B cell (primary cell): ENCODE measurements around the gene COL11A1. TPM values are rescaled to one million over a fixed set of nuclear protein-coding genes. Genes with fewer than 3 reads are reported as not detected.

Experiments
- ATAC-seq: fragments of 200-7000 bp; cut with Tn5 transposase; one replicate; pipeline ENCODE4 v1.10.0; 2021; ENCODE audit warnings: low read depth, mild to moderate bottlenecking, moderate number of reproducible peaks, moderate library complexity
- CTCF ChIA-PET: fragments of 350-600 bp; sonication (Branson Sonifier 250); formaldehyde crosslinking; loops from one replicate; lab custom pipeline; 2021; ENCODE audit warnings: antibody characterized with exemption, inconsistent platforms; lab: Charles Lee
- POLR2A ChIA-PET: fragments of 350-600 bp; sonication (Branson Sonifier 250); formaldehyde crosslinking; loops from one replicate; lab custom pipeline; 2021; ENCODE audit warnings: antibody characterized with exemption; lab: Charles Lee
- DNase-seq: peaks from one replicate; pipeline ENCODE4 v3.0.0; 2013
- H2AFZ ChIP-seq: 2 replicates; pipeline ENCODE4 v1.6.1; 2012; ENCODE audit warnings: mild to moderate bottlenecking, low read depth, low read length; ENCODE audit not compliant: insufficient read depth, poor library complexity, severe bottlenecking
- H3K27ac ChIP-seq, 2 donors: 1 replicate in 1 of 2; 2 replicates in 1 of 2; pipeline ENCODE4 v1.5.1; 2012 to 2013; ENCODE audit warnings: low read length in 2 of 2, mild to moderate bottlenecking in 2 of 2, moderate library complexity in 1 of 2
- H3K27me3 ChIP-seq, 4 experiments: fragments of 200-600 bp in 1 of 4; sonication (generic) in 1 of 4; replicated peaks in 1 of 4; 1 replicate in 2 of 4; 2 replicates in 2 of 4; pipeline versions ENCODE4 v1.6.1 to v1.7.0; 2013 to 2016; ENCODE audit warnings: low read length in 3 of 4, mild to moderate bottlenecking in 2 of 4, mixed read lengths in 1 of 4, moderate library complexity in 1 of 4; ENCODE audit not compliant: insufficient read depth in 4 of 4, control insufficient read depth in 3 of 4; ENCODE audit errors: control extremely low read depth in 1 of 4
- H3K36me3 ChIP-seq, 2 experiments: replicated peaks in 1 of 2; 1 replicate in 1 of 2; 2 replicates in 1 of 2; pipeline versions ENCODE4 v1.6.1 to v1.7.1; 2013; ENCODE audit warnings: low read length in 1 of 2; ENCODE audit not compliant: insufficient read depth in 2 of 2, control insufficient read depth in 1 of 2; ENCODE audit errors: control extremely low read depth in 1 of 2, extremely low read depth in 1 of 2
- H3K4me1 ChIP-seq, 2 donors: fragments of 200-600 bp in 1 of 2; sonication (generic) in 1 of 2; 1 replicate in 1 of 2; 2 replicates in 1 of 2; pipeline versions ENCODE4 v1.5.1 to v1.6.1; 2013 to 2017; ENCODE audit warnings: low read length in 2 of 2; ENCODE audit not compliant: control insufficient read depth in 2 of 2, insufficient read depth in 2 of 2
- H3K4me2 ChIP-seq: replicated peaks from 2 replicates; pipeline ENCODE3; 2012; ENCODE audit warnings: mild to moderate bottlenecking, low read depth, low read length; ENCODE audit not compliant: poor library complexity, severe bottlenecking
- H3K4me3 ChIP-seq, 5 experiments: fragments of 200-600 bp in 1 of 5; sonication (generic) in 1 of 5; 1 replicate in 3 of 5; 2 replicates in 2 of 5; pipeline versions ENCODE4 v1.5.1 to v1.7.0; 2011 to 2016; ENCODE audit warnings: low read length in 4 of 5, mild to moderate bottlenecking in 4 of 5, low read depth in 2 of 5, control low read depth in 1 of 5, moderate library complexity in 1 of 5; ENCODE audit not compliant: insufficient read depth in 1 of 5; ENCODE audit errors: control extremely low read depth in 1 of 5, extremely low read depth in 1 of 5
- H3K79me2 ChIP-seq: fragments of 200-600 bp; sonication (generic); one replicate; pipeline ENCODE4 v1.6.0; 2016; ENCODE audit warnings: low read length; ENCODE audit not compliant: control insufficient read depth, insufficient read depth
- H3K9ac ChIP-seq: fragments of 200-600 bp; sonication (generic); 2 replicates; pipeline ENCODE4 v1.6.1; 2017; ENCODE audit warnings: mild to moderate bottlenecking, low read length, moderate library complexity
- H3K9me3 ChIP-seq, 3 donors: one replicate each; pipeline versions ENCODE4 v1.6.1 to v1.7.1; 2013; ENCODE audit warnings: low read length in 2 of 3; ENCODE audit not compliant: control insufficient read depth in 2 of 3, insufficient read depth in 1 of 3; ENCODE audit errors: control extremely low read depth in 1 of 3
- H4K20me1 ChIP-seq: 2 replicates; pipeline ENCODE4 v1.6.0; 2012; ENCODE audit warnings: mild to moderate bottlenecking, low read length; ENCODE audit not compliant: insufficient read depth, control insufficient read depth, poor library complexity, severe bottlenecking
- H3K27ac Mint-ChIP-seq: one replicate; pipeline ENCODE4 v1.8.0; 2021; ENCODE audit warnings: mixed read lengths
- H3K27me3 Mint-ChIP-seq: one replicate; pipeline ENCODE4 v1.8.0; 2021; ENCODE audit warnings: mixed read lengths
- H3K4me1 Mint-ChIP-seq: one replicate; pipeline ENCODE4 v1.8.0; 2021; ENCODE audit warnings: mixed read lengths
- H3K4me3 Mint-ChIP-seq: one replicate; pipeline ENCODE4 v1.8.0; 2021; ENCODE audit warnings: mixed read lengths
- H3K9me3 Mint-ChIP-seq: one replicate; pipeline ENCODE4 v1.8.0; 2022; ENCODE audit warnings: mixed read lengths; ENCODE audit not compliant: insufficient read depth
- EZH2 ChIP-seq: IDR thresholded peaks from 2 replicates; pipeline ENCODE4 v1.6.1; 2012; ENCODE audit warnings: borderline replicate concordance, low read depth, mild to moderate bottlenecking, moderate library complexity, low read length; ENCODE audit not compliant: insufficient read depth, poor library complexity, severe bottlenecking
- WGBS: methylation state at CpG from one replicate; pipeline ENCODE4 v1.1.5; 2013; ENCODE audit warnings: missing lambda C conversion rate; ENCODE audit not compliant: insufficient coverage; 5-methylcytosine and 5-hydroxymethylcytosine counted together
- intact Hi-C: fragments of 100-400 bp; cut with micrococcal nuclease; formaldehyde crosslinking; loops from one replicate; pipeline ENCODE4 v1.10.0; 2022
- polyA plus RNA-seq: library from polyadenylated mRNA; depleted of rRNA; stranded (reverse); fragments of >200 nt; gene quantifications from 2 replicates; pipeline ENCODE4 v1.2.3, GENCODE V29; 2012
- total RNA-seq, 2 donors: library from RNA; stranded (reverse); fragments of 120-200 nt in 1 of 2; gene quantifications; 1 replicate in 1 of 2; 2 replicates in 1 of 2; pipeline versions ENCODE4 v1.2.3 to v1.2.4, GENCODE V29; 2013 to 2022
- TF ChIP-seq, protein P1 (sequence below): fragments of 200-600 bp; IDR thresholded peaks from one replicate; pipeline ENCODE4 v1.8.0; 2022; ENCODE audit warnings: antibody characterized with exemption, mild to moderate bottlenecking

The COL11A1 gene
- total and polyA plus RNA-seq, 2 donors (not counting 1 experiment from before 2014, with no cell fraction given), result not detected

DNA sequence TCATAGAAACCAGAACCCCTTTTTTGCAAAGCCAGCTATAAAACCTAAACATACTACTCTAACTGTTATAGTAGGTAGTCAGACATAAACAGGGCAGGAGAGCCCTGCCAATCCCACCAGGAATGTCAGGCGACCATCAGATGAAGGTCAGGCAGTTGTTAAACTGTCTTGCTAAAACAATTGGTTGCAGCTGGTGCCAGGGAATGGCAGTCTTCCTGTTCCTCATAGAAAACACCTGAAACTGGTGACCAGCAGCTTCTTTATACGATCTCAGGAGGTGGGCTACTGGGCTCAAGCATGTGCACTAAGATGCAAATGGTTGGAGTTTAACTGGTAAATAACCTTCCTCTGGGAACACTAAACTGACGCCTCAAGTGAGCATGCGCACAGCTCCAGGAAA lies 224.1 kb downstream of the COL11A1 start:
- Mint-ChIP-seq H3K27me3 (no peaks in the 10 kb centered on the region), H3K27ac (no peak overlapping the region), H3K9me3 (no peaks in the 10 kb centered on the region), H3K4me1 (no peaks in the 10 kb centered on the region), H3K4me3 (no peak overlapping the region)
- Histone ChIP-seq H3K4me3 (no peak overlapping the region), H3K9me3 (no peaks in the 10 kb centered on the region), H4K20me1 (no peaks in the 10 kb centered on the region), H3K27me3 (no peaks in the 10 kb centered on the region), H2AFZ (no peak overlapping the region), H3K4me1 (no peaks in the 10 kb centered on the region), H3K79me2 (no peaks in the 10 kb centered on the region), H3K4me2 (no peak overlapping the region), H3K27ac (no peak overlapping the region), H3K9ac (no peak overlapping the region), H3K36me3 (no peaks in the 10 kb centered on the region)
- intact Hi-C loops, result no loop called here
- DNase-seq (no peak), ATAC-seq (no peak)
- POLR2A ChIA-PET, result no interaction called here
- 96% methylated on average over 4 of the region's 4 CpGs for WGBS
- TF ChIP-seq, protein P1, sequence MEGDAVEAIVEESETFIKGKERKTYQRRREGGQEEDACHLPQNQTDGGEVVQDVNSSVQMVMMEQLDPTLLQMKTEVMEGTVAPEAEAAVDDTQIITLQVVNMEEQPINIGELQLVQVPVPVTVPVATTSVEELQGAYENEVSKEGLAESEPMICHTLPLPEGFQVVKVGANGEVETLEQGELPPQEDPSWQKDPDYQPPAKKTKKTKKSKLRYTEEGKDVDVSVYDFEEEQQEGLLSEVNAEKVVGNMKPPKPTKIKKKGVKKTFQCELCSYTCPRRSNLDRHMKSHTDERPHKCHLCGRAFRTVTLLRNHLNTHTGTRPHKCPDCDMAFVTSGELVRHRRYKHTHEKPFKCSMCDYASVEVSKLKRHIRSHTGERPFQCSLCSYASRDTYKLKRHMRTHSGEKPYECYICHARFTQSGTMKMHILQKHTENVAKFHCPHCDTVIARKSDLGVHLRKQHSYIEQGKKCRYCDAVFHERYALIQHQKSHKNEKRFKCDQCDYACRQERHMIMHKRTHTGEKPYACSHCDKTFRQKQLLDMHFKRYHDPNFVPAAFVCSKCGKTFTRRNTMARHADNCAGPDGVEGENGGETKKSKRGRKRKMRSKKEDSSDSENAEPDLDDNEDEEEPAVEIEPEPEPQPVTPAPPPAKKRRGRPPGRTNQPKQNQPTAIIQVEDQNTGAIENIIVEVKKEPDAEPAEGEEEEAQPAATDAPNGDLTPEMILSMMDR, result no peak
- CTCF ChIA-PET, result no interaction called here

DNA sequence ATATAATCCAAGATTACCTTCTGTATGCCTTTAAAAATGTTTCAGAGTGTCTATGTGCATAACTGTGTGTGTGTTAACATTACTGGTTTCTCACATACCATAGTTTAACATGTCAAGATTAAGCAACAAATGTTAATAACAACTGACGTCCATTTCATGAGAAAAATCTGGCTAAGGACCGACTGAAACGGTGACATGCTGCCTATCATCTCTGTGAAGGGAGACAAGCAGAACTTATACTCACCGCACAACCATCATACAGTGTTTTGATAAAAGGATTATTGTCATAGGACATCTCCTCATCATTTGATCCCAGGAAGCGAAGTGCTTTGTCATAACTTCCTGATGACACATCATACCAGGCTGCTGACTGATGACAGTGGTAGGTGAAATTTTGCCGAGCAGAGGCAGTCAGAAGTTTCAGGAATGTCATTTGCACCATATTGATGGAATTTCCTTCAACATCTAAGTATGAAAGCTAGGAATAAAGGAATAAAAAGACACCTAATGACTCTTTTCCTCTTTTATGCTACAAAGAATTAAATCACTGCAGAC lies 228.8 kb downstream of the COL11A1 start:
- Histone ChIP-seq H3K9ac (no peak overlapping the region), H3K79me2 (no peaks in the 10 kb centered on the region), H3K4me2 (no peak overlapping the region), H4K20me1 (no peaks in the 10 kb centered on the region), H3K27me3 (no peaks in the 10 kb centered on the region), H3K27ac (no peak overlapping the region), H3K4me3 (no peak overlapping the region), H3K36me3 (no peaks in the 10 kb centered on the region), H2AFZ (no peak overlapping the region), H3K9me3 (no peaks in the 10 kb centered on the region), H3K4me1 (no peaks in the 10 kb centered on the region)
- TF ChIP-seq, protein P1, result no peak
- TF ChIP-seq EZH2, result no peak
- no peak for DNase-seq
- ATAC-seq, result no peak
- CTCF ChIA-PET, result no interaction called here
- no peaks in the 10 kb centered on the region for H3K9me3 Mint-ChIP-seq
- H3K27me3 Mint-ChIP-seq, result no peaks in the 10 kb centered on the region
- intact Hi-C loops, result loop anchor here (5.0 kb wide), 1 partner anchor 52 kb away; no protein-coding TSS in a partner anchor
- H3K4me1 Mint-ChIP-seq, result no peaks in the 10 kb centered on the region
- H3K4me3 Mint-ChIP-seq, result no peak overlapping the region
- WGBS, result 86% methylated on average over 2 of the region's 6 CpGs
- POLR2A ChIA-PET, result no interaction called here
- no peak overlapping the region for H3K27ac Mint-ChIP-seq
